MCF 10A (cell line): ENCODE measurements around the gene OTUB2. TPM values are rescaled to one million over a fixed set of nuclear protein-coding genes. Genes with fewer than 3 reads are reported as not detected.

Experiments
- BruUV-seq: library from RNA; stranded (reverse); fragments of 400-500 nt; replicated peaks from 2 replicates; lab custom pipeline; 2021; lab: Mats Ljungman, UMichigan
- CTCF ChIA-PET: fragments of 300-600 bp; sonication (Branson Sonifier 250); formaldehyde crosslinking; extraction: SDS; loops from one replicate; lab custom pipeline; 2021; ENCODE audit warnings: antibody characterized with exemption, inconsistent platforms; lab: Yijun Ruan, JAX
- POLR2A ChIA-PET: fragments of 300-600, 350-650 bp; sonication (Branson Sonifier 250); formaldehyde crosslinking; extraction: SDS; loops from one replicate; lab custom pipeline; 2020; ENCODE audit warnings: antibody characterized with exemption, inconsistent platforms; lab: Yijun Ruan, JAX
- DNase-seq: peaks from one replicate; pipeline ENCODE4 v3.0.0-alpha.2; 2018; ENCODE audit not compliant: unreplicated experiment
- H3K27ac Mint-ChIP-seq: one replicate; pipeline ENCODE4 v1.8.0; 2022; ENCODE audit warnings: mild to moderate bottlenecking, low read depth, mixed read lengths; ENCODE audit not compliant: unreplicated experiment
- H3K27me3 Mint-ChIP-seq: one replicate; pipeline ENCODE4 v1.8.0; 2022; ENCODE audit warnings: mixed read lengths; ENCODE audit not compliant: insufficient read depth, unreplicated experiment
- H3K36me3 Mint-ChIP-seq: one replicate; pipeline ENCODE4 v1.8.0; 2022; ENCODE audit warnings: mild to moderate bottlenecking, moderate library complexity, mixed read lengths; ENCODE audit not compliant: insufficient read depth, unreplicated experiment
- H3K4me1 Mint-ChIP-seq: one replicate; pipeline ENCODE4 v1.8.0; 2022; ENCODE audit warnings: mixed read lengths; ENCODE audit not compliant: insufficient read depth, unreplicated experiment
- H3K4me3 Mint-ChIP-seq: one replicate; pipeline ENCODE4 v1.8.0; 2022; ENCODE audit warnings: mild to moderate bottlenecking, moderate library complexity, mixed read lengths; ENCODE audit not compliant: unreplicated experiment
- H3K9me3 Mint-ChIP-seq: one replicate; pipeline ENCODE4 v1.8.0; 2022; ENCODE audit warnings: mixed read lengths; ENCODE audit not compliant: unreplicated experiment
- intact Hi-C: fragments of 100-400 bp; cut with micrococcal nuclease; formaldehyde crosslinking; loops from 2 replicates; pipeline ENCODE4 v1.14.1; 2022
- total RNA-seq: library from RNA; stranded (reverse); gene quantifications from 2 replicates; pipeline ENCODE4 v1.2.3, GENCODE V29; 2022
- TF ChIP-seq, protein P1 (sequence below): fragments of 200-600 bp; IDR thresholded peaks from one replicate; pipeline ENCODE4 v1.8.0; 2022; ENCODE audit warnings: antibody characterized with exemption, mild to moderate bottlenecking; ENCODE audit not compliant: unreplicated experiment

OTUB2 gene
- total RNA-seq, 1 experiment from 2014 or later: 1.2 TPM

DNA sequence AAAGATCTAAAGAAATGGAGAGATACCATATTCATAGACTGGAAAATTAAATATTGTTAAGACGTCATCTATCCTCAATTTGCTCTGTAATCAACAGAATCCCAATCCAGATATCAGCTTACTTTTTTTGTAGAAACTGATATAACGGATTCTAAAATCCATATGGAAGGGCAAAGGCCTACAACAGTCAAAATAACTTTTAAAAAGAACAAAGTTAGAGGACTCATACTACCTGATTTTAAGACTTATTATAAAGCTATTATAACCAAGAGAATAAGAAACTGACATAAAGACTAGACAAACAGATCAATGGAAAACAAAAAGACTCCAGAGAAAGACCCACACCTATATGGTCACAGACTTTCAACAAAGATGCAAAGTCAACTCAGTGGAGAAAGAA lies 48.9 kb downstream of the OTUB2 start:
- Mint-ChIP-seq H3K27me3 (no peaks in the 10 kb centered on the region), H3K4me1 (peaks cover 24% of the 10 kb centered on the region), H3K27ac (no peak overlapping the region), H3K4me3 (no peak overlapping the region), H3K9me3 (peaks cover 12% of the 10 kb centered on the region), H3K36me3 (peaks cover 41% of the 10 kb centered on the region)
- TF ChIP-seq, protein P1, sequence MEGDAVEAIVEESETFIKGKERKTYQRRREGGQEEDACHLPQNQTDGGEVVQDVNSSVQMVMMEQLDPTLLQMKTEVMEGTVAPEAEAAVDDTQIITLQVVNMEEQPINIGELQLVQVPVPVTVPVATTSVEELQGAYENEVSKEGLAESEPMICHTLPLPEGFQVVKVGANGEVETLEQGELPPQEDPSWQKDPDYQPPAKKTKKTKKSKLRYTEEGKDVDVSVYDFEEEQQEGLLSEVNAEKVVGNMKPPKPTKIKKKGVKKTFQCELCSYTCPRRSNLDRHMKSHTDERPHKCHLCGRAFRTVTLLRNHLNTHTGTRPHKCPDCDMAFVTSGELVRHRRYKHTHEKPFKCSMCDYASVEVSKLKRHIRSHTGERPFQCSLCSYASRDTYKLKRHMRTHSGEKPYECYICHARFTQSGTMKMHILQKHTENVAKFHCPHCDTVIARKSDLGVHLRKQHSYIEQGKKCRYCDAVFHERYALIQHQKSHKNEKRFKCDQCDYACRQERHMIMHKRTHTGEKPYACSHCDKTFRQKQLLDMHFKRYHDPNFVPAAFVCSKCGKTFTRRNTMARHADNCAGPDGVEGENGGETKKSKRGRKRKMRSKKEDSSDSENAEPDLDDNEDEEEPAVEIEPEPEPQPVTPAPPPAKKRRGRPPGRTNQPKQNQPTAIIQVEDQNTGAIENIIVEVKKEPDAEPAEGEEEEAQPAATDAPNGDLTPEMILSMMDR: no peak
- intact Hi-C loops: no loop called here
- ChIA-PET CTCF (no interaction called here), POLR2A (no interaction called here)
- DNase-seq: no peak
- BruUV-seq: no TSS peak

DNA sequence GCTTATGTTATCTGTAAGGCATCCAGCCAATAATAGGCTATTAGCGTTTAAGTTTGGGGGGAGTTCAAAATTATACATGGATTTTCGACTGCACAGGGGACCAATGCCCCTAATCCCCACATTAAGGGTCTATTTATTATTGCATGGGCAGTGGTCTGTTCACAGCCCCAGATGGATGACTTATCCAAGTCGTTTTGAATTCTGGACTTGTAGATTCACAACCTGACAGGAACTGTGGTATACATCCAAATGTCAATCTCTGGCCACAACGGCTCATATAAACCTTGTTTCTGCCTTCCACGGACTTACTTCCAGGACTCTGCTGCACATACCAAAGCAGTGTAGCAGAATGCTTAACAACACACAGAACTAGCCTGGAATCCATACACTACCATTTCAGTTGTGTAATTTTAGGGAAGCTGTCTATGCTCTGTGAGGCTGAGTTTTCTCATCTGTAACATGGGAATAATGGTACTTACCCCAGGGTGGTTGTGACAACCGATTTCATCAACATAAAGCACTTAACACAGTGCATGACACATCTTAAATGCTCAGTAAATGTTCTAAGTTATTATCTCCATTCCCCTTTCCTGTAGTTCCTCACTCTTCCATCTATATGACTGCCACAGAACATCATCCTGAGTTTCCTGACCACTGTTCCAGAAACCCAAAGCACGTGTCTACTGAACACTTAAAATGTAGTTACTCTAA lies 51.1 kb downstream of the OTUB2 start:
- no peak overlapping the region for H3K27ac Mint-ChIP-seq
- ChIA-PET CTCF (interaction anchor here (0.6 to 1.6 kb wide), 3 partner anchors 58 to 103 kb away, joined by 3 to 4 read pairs (median 3); no protein-coding TSS in a partner anchor), POLR2A (no interaction called here)
- no peak for DNase-seq
- BruUV-seq: no TSS peak
- H3K4me1 Mint-ChIP-seq: peaks cover 32% of the 10 kb centered on the region
- peaks cover 8% of the 10 kb centered on the region for H3K9me3 Mint-ChIP-seq
- no peaks in the 10 kb centered on the region for H3K27me3 Mint-ChIP-seq
- H3K4me3 Mint-ChIP-seq: peak overlapping the region; percentile 19
- intact Hi-C loops: no loop called here
- H3K36me3 Mint-ChIP-seq: peaks cover 30% of the 10 kb centered on the region
- TF ChIP-seq, protein P1: no peak

GRCh38 chr14:94077823-94078222 lies 51.7 kb downstream of the OTUB2 start:
- H3K36me3 Mint-ChIP-seq: peaks cover 29% of the 10 kb centered on the region
- ChIA-PET CTCF (interaction anchor here (1.0 to 1.6 kb wide), 2 partner anchors 58 to 102 kb away, joined by 3 to 4 read pairs; no protein-coding TSS in a partner anchor), POLR2A (interaction anchor here (3.8 to 4.8 kb wide), 2 partner anchors 10 to 15 kb away, joined by 29 to 36 read pairs; no protein-coding TSS in a partner anchor)
- no peak overlapping the region for H3K27ac Mint-ChIP-seq
- H3K4me3 Mint-ChIP-seq: peak overlapping the region; percentile 95
- no peak for DNase-seq
- H3K4me1 Mint-ChIP-seq: peaks cover 34% of the 10 kb centered on the region
- intact Hi-C loops: no loop called here
- TF ChIP-seq, protein P1: no peak
- peaks cover 5% of the 10 kb centered on the region for H3K9me3 Mint-ChIP-seq
- H3K27me3 Mint-ChIP-seq: no peaks in the 10 kb centered on the region
- BruUV-seq: no TSS peak

GRCh38 chr14:94079891-94080620 lies 53.9 kb downstream of the OTUB2 start:
- Mint-ChIP-seq H3K4me3 (peak overlapping the region; percentile 95), H3K27me3 (no peaks in the 10 kb centered on the region), H3K27ac (peak overlapping the region; percentile 99), H3K4me1 (peaks cover 34% of the 10 kb centered on the region), H3K9me3 (no peaks in the 10 kb centered on the region), H3K36me3 (peaks cover 29% of the 10 kb centered on the region)
- no TSS peak for BruUV-seq
- ChIA-PET CTCF (interaction anchor here (0.7 to 1.6 kb wide), 5 partner anchors 28 to 390 kb away, joined by 3 to 7 read pairs (median 4); no protein-coding TSS in a partner anchor), POLR2A (interaction anchor here (0.5 to 4.8 kb wide), 16 partner anchors 10 to 1185 kb away, joined by 3 to 37 read pairs (median 8); partner anchors contain the start of genes GON7, IFI27, IFI27L2 and UBR7)
- intact Hi-C loops: loop anchor here (1.0 kb wide), 1 partner anchor 14 kb away; no protein-coding TSS in a partner anchor
- TF ChIP-seq, protein P1: no peak
- peak; percentile 44 for DNase-seq
